Right lobe of liver (tissue), 4 donors: Measurements from ENCODE around the gene NDUFS8.

ENCODE experiments used
- POLR2A ChIP-seq: fragments of 450-650 bp; IDR thresholded peaks from one replicate; pipeline ENCODE4 v1.6.1; 2017; ENCODE audit warnings: antibody characterized with exemption, mild to moderate bottlenecking
- TF ChIP-seq, protein P1 (sequence below), 4 donors: fragments of 200-600 bp in 3 of 4; fragments of 450-650 bp in 1 of 4; IDR thresholded peaks; one replicate each; pipeline versions ENCODE4 v1.5.1 to v1.8.0; 2016 to 2022; ENCODE audit warnings: antibody characterized with exemption in 4 of 4, mild to moderate bottlenecking in 2 of 4
- donor health status: DM: no; HTN: no; CAD: no.
- donor health status: DM: no; HTN: no; CAD: no.
- donor health status: DM: no; HTN: yes; CAD: no.

DNA sequence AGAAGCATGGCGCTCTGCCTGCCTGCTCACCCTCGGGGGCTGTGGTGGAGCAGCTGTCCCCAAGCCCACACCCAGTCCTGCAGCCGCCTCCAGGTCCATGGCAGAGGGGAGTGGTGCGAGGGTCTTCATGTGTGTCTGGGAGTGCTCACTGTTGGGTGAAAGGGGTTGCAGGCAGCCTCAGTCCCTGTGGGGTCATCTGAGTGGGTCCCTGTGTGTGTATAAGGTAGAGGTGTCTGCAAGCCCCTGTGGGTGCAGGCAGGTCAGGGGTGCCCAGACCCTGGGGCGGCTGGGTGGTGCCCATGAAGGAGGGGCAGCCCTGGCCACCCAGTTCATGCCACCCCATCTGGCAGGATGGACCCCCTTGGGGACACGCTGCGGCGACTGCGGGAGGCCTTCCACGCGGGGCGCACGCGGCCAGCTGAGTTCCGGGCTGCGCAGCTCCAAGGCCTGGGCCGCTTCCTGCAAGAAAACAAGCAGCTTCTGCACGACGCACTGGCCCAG lies 15.5 kb upstream of the NDUFS8 start:
- TF ChIP-seq, protein P1, sequence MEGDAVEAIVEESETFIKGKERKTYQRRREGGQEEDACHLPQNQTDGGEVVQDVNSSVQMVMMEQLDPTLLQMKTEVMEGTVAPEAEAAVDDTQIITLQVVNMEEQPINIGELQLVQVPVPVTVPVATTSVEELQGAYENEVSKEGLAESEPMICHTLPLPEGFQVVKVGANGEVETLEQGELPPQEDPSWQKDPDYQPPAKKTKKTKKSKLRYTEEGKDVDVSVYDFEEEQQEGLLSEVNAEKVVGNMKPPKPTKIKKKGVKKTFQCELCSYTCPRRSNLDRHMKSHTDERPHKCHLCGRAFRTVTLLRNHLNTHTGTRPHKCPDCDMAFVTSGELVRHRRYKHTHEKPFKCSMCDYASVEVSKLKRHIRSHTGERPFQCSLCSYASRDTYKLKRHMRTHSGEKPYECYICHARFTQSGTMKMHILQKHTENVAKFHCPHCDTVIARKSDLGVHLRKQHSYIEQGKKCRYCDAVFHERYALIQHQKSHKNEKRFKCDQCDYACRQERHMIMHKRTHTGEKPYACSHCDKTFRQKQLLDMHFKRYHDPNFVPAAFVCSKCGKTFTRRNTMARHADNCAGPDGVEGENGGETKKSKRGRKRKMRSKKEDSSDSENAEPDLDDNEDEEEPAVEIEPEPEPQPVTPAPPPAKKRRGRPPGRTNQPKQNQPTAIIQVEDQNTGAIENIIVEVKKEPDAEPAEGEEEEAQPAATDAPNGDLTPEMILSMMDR (IDR thresholded peaks at IDR 0.05) = no peak
- TF ChIP-seq POLR2A = no peak
